ENCODE results near the gene DENR. TPM values are rescaled to one million over a fixed set of nuclear protein-coding genes. Genes with fewer than 3 reads are reported as not detected.

The DENR gene
- polyA plus RNA-seq, 1 donor (not counting 4 experiments of a cell fraction or from before 2014, with no cell fraction given) = 59.8 TPM

- H3K9me1 ChIP-seq (ENCODE audit: control insufficient read depth, extremely low read depth, insufficient read depth, low read length) = no peaks in the 10 kb centered on the region
- H4K20me1 ChIP-seq (ENCODE audit: control insufficient read depth, extremely low read depth, insufficient read depth, low read length) = no peaks in the 10 kb centered on the region
- DNase-seq (ENCODE audit: low read depth, low spot score) (no peak), FAIRE-seq (peak; percentile 90)
- H3K27ac ChIP-seq (ENCODE audit: control insufficient read depth, insufficient read depth, low read length) = peak overlapping the region; percentile 83
- no peaks in the 10 kb centered on the region for H3K9me3 ChIP-seq (ENCODE audit: control insufficient read depth, low read depth, low read length)
- TF ChIP-seq, protein P1, sequence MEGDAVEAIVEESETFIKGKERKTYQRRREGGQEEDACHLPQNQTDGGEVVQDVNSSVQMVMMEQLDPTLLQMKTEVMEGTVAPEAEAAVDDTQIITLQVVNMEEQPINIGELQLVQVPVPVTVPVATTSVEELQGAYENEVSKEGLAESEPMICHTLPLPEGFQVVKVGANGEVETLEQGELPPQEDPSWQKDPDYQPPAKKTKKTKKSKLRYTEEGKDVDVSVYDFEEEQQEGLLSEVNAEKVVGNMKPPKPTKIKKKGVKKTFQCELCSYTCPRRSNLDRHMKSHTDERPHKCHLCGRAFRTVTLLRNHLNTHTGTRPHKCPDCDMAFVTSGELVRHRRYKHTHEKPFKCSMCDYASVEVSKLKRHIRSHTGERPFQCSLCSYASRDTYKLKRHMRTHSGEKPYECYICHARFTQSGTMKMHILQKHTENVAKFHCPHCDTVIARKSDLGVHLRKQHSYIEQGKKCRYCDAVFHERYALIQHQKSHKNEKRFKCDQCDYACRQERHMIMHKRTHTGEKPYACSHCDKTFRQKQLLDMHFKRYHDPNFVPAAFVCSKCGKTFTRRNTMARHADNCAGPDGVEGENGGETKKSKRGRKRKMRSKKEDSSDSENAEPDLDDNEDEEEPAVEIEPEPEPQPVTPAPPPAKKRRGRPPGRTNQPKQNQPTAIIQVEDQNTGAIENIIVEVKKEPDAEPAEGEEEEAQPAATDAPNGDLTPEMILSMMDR (optimal IDR thresholded peaks at IDR 0.05 in 1 of 3, IDR thresholded peaks at IDR 0.05 in 1 of 3, conservative IDR thresholded peaks at IDR 0.05 in 1 of 3; ENCODE audit: extremely low read depth in 1 of 3, insufficient read depth in 2 of 3, low read length in 3 of 3) = no peak
- no peak for TF ChIP-seq EZH2 (IDR thresholded peaks at IDR 0.05; ENCODE audit: low read length)
- peaks cover 31% of the 10 kb centered on the region for H3K4me1 ChIP-seq (ENCODE audit: control insufficient read depth, extremely low read depth, insufficient read depth, low read length)
- H3K79me2 ChIP-seq (ENCODE audit: control insufficient read depth, insufficient read depth, low read length) = no peaks in the 10 kb centered on the region
- H3K36me3 ChIP-seq (ENCODE audit: control insufficient read depth in 2 of 2, extremely low read depth in 1 of 2, insufficient read depth in 2 of 2, low read length in 2 of 2) = no peaks in the 10 kb centered on the region
- dilution Hi-C loops (cut with MboI; ENCODE audit: extremely low pct_ligation_motif_present, low sequenced_read_pairs) = no loop called here
- no peaks in the 10 kb centered on the region for H3K27me3 ChIP-seq (ENCODE audit: control insufficient read depth, extremely low read depth, insufficient read depth, low read length)
- H3K4me3 ChIP-seq (ENCODE audit: control insufficient read depth in 2 of 3, extremely low read depth in 1 of 3, insufficient read depth in 2 of 3, low read depth in 1 of 3, low read length in 3 of 3) = peak overlapping the region in 1 of 3 experiments; percentile 15
- H3K4me2 ChIP-seq (ENCODE audit: control insufficient read depth, extremely low read depth, insufficient read depth, low read depth, low read length) = peak overlapping the region; percentile 76
- peak overlapping the region; percentile 38 for H2AFZ ChIP-seq (ENCODE audit: control insufficient read depth, low read length)
- H3K9ac ChIP-seq (ENCODE audit: control insufficient read depth, extremely low read depth, insufficient read depth, low read length) = peak overlapping the region; percentile 65
Observed at GRCh38 chr12:122726080-122726558, 26.5 kb upstream of the DENR start.

GRCh38 chr12:122729583-122730214 lies 22.9 kb upstream of the DENR start:
- Histone ChIP-seq H3K27ac (ENCODE audit: control insufficient read depth, insufficient read depth, low read length) (no peak overlapping the region), H3K4me1 (ENCODE audit: control insufficient read depth, extremely low read depth, insufficient read depth, low read length) (peaks cover 17% of the 10 kb centered on the region), H3K4me3 (ENCODE audit: control insufficient read depth in 2 of 3, extremely low read depth in 1 of 3, insufficient read depth in 2 of 3, low read depth in 1 of 3, low read length in 3 of 3) (no peak overlapping the region)

More at GRCh38 chr12:122729583-122730214, 22.9 kb upstream of the DENR start:
- TF ChIP-seq, protein P1 (optimal IDR thresholded peaks at IDR 0.05 in 1 of 3, IDR thresholded peaks at IDR 0.05 in 1 of 3, conservative IDR thresholded peaks at IDR 0.05 in 1 of 3; ENCODE audit: extremely low read depth in 1 of 3, insufficient read depth in 2 of 3, low read length in 3 of 3) = no peak
- no peak for TF ChIP-seq EZH2 (IDR thresholded peaks at IDR 0.05; ENCODE audit: low read length)
- H3K9ac ChIP-seq (ENCODE audit: control insufficient read depth, extremely low read depth, insufficient read depth, low read length) = no peak overlapping the region
- no peaks in the 10 kb centered on the region for H3K79me2 ChIP-seq (ENCODE audit: control insufficient read depth, insufficient read depth, low read length)
- no peaks in the 10 kb centered on the region for H3K9me1 ChIP-seq (ENCODE audit: control insufficient read depth, extremely low read depth, insufficient read depth, low read length)
- FAIRE-seq (no peak), DNase-seq (ENCODE audit: low read depth, low spot score) (no peak)
- dilution Hi-C loops (cut with MboI; ENCODE audit: extremely low pct_ligation_motif_present, low sequenced_read_pairs) = no loop called here
- no peaks in the 10 kb centered on the region for H3K9me3 ChIP-seq (ENCODE audit: control insufficient read depth, low read depth, low read length)
- H3K36me3 ChIP-seq (ENCODE audit: control insufficient read depth in 2 of 2, extremely low read depth in 1 of 2, insufficient read depth in 2 of 2, low read length in 2 of 2) = no peaks in the 10 kb centered on the region
- no peak overlapping the region for H2AFZ ChIP-seq (ENCODE audit: control insufficient read depth, low read length)
- no peaks in the 10 kb centered on the region for H4K20me1 ChIP-seq (ENCODE audit: control insufficient read depth, extremely low read depth, insufficient read depth, low read length)
- no peak overlapping the region for H3K4me2 ChIP-seq (ENCODE audit: control insufficient read depth, extremely low read depth, insufficient read depth, low read depth, low read length)
- no peaks in the 10 kb centered on the region for H3K27me3 ChIP-seq (ENCODE audit: control insufficient read depth, extremely low read depth, insufficient read depth, low read length)
